Upper lobe of left lung (tissue), 6 donors: ENCODE data around the gene CACFD1. TPM values are rescaled to one million over a fixed set of nuclear protein-coding genes. Genes with fewer than 3 reads are reported as not detected.

Experiments
- ATAC-seq, 2 donors: fragments of 200-7000 bp; cut with Tn5 transposase; one replicate each; pipeline ENCODE4 v1.9.1; 2022; ENCODE audit warnings: mild to moderate bottlenecking in 2 of 2, moderate library complexity in 2 of 2; ENCODE audit not compliant: low FRiP score in 2 of 2
- DNase-seq, 2 donors: peaks; one replicate each; pipeline ENCODE4 v3.0.0-alpha.2; 2019 to 2020
- H3K27ac ChIP-seq, 4 donors: fragments of 200-600 bp; sonication (generic); one replicate each; pipeline ENCODE4 v1.5.1; 2016 to 2019
- H3K27me3 ChIP-seq, 4 donors: fragments of 200-600 bp; sonication (generic); one replicate each; pipeline ENCODE4 v1.5.1; 2017 to 2019
- H3K36me3 ChIP-seq, 4 donors: fragments of 200-600 bp; sonication (generic); one replicate each; pipeline ENCODE4 v1.5.1; 2016 to 2019
- H3K4me1 ChIP-seq, 4 donors: fragments of 200-600 bp; sonication (generic); one replicate each; pipeline ENCODE4 v1.5.1; 2018 to 2019
- H3K4me3 ChIP-seq, 4 donors: fragments of 200-600 bp; sonication (generic); one replicate each; pipeline ENCODE4 v1.5.1; 2017 to 2019; ENCODE audit warnings: mild to moderate bottlenecking in 2 of 4, moderate library complexity in 1 of 4
- H3K9me3 ChIP-seq, 4 donors: fragments of 200-600 bp; sonication (generic); one replicate each; pipeline ENCODE4 v1.5.1; 2018 to 2019
- EP300 ChIP-seq, 4 donors: sonication (generic); formaldehyde crosslinking; IDR thresholded peaks; one replicate each; pipeline ENCODE4 v1.5.1; 2017; ENCODE audit warnings: antibody characterized with exemption in 4 of 4, control low read depth in 2 of 4
- POLR2A ChIP-seq, 4 donors: fragments of 450-650 bp; IDR thresholded peaks; one replicate each; pipeline ENCODE4 v1.5.1; 2016 to 2017; ENCODE audit warnings: antibody characterized with exemption in 4 of 4, mild to moderate bottlenecking in 2 of 4
- POLR2AphosphoS5 ChIP-seq, 2 donors: sonication (generic); formaldehyde crosslinking; IDR thresholded peaks; one replicate each; pipeline ENCODE4 v1.5.1; 2017; ENCODE audit warnings: antibody characterized with exemption in 2 of 2
- WGBS, 2 donors: methylation state at CpG; one replicate each; pipeline ENCODE4 v1.1.5; 2017 to 2018; 5-methylcytosine and 5-hydroxymethylcytosine counted together
- total RNA-seq, 6 donors: library from RNA; depleted of rRNA in 4 of 6; stranded (reverse); fragments of >200 nt in 4 of 6; gene quantifications; one replicate each; pipeline versions ENCODE4 v1.1.0 to v1.2.1, GENCODE V29; 2016 to 2021
- TF ChIP-seq, protein P1 (sequence below), 6 experiments: fragments of 450-650 bp in 4 of 6; fragments of 200-600 bp in 2 of 6; sonication (generic) in 2 of 6; IDR thresholded peaks; one replicate each; pipeline ENCODE4 v1.5.1; 2016 to 2019; ENCODE audit warnings: antibody characterized with exemption in 6 of 6
- donor health status: DM: no; HTN: no; CAD: no; lungs with moderate emphysema.
- donor health status: DM: no; HTN: yes; CAD: no; lungs with severe emphysema.

CACFD1 gene
- total RNA-seq, 6 donors from 2014 or later: 31.1 to 52.8 (median 38.5) TPM

DNA sequence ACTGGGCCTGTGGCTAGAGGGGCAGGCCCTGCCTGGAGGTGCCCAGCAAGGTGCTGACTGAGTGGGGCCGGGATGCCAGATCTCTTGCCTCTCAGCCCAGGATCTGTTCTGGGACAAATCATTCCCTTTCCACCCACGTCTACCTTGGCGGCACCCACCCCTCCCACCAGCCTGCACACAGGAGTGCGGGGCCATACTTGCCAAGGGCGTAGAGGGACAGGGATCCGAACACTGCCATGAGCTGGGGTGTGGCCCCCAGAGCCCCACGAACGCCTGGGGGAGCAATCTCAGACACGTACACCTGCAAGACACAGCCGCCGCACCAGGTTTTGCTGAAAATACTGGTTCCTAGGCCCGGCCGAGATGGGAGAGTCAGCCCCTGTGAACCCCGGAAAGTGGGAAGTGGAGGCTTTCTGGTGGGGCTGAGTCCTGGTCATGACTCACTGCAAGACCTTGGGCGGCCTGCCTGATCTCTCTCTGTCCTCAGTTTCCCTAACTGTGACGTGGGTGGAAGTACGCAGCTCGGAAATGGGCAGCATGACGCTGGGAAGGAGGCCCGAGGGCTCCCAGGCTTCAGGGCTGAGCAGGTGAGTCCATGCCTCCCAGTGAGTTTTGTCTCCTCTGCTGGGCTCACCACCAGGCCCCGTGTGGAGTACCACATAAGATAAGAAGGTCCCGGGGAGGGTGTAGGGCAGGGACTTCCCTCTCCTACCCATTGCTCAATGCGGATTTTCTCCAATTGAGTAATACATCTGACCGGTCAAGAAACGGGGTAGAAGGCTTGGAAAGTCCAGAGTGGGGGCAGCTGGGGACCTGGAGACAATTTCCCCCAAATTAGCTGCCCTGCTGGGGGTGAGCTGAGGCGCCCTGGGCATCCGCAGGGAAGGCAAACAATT is 16.5 kb downstream of the CACFD1 start:
- Histone ChIP-seq H3K4me1 (peaks cover 22 to 47% (median 32%) of the 10 kb centered on the region in 4 donors), H3K36me3 (peaks cover 0 to 41% (median 19%) of the 10 kb centered on the region in 4 donors), H3K27me3 (peaks cover 0 to 3% (median 0%) of the 10 kb centered on the region in 4 donors), H3K4me3 (peak overlapping the region in 1 of 4 donors; percentile 6), H3K27ac (no peak overlapping the region), H3K9me3 (no peaks in the 10 kb centered on the region)
- WGBS, 2 donors: 76 to 82% methylated on average over 19 to 27 of the region's 27 CpGs
- TF ChIP-seq EP300 (IDR thresholded peaks at IDR 0.05): no peak
- no peak for TF ChIP-seq POLR2AphosphoS5 (IDR thresholded peaks at IDR 0.05)
- no peak for TF ChIP-seq POLR2A (IDR thresholded peaks at IDR 0.05)
- TF ChIP-seq, protein P1, sequence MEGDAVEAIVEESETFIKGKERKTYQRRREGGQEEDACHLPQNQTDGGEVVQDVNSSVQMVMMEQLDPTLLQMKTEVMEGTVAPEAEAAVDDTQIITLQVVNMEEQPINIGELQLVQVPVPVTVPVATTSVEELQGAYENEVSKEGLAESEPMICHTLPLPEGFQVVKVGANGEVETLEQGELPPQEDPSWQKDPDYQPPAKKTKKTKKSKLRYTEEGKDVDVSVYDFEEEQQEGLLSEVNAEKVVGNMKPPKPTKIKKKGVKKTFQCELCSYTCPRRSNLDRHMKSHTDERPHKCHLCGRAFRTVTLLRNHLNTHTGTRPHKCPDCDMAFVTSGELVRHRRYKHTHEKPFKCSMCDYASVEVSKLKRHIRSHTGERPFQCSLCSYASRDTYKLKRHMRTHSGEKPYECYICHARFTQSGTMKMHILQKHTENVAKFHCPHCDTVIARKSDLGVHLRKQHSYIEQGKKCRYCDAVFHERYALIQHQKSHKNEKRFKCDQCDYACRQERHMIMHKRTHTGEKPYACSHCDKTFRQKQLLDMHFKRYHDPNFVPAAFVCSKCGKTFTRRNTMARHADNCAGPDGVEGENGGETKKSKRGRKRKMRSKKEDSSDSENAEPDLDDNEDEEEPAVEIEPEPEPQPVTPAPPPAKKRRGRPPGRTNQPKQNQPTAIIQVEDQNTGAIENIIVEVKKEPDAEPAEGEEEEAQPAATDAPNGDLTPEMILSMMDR (IDR thresholded peaks at IDR 0.05): no peak
- no peak for ATAC-seq
- DNase-seq: peak in 1 of 2 donors; percentile 52

DNA sequence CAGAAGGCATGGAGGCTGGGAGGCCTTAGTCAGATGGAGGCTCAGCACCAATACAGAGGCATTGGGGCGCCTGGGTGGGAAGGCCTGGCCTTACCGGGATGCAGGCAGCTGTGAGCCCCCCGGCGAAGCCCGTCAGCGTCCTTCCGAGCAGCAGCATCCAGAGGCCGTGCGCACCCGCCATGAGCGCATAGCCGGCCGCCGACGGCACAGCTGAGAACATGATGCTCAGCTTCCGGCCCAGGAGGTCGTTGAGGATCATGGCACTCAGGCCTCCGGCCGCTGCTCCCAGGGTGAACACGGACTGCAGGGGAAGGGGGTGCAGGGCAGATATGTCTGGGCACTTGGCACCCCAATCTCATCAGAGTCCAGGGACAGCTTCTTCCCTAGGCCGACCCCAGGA is 17.2 kb downstream of the CACFD1 start:
- peaks cover 0 to 3% (median 0%) of the 10 kb centered on the region in 4 donors for H3K27me3 ChIP-seq
- H3K9me3 ChIP-seq: no peaks in the 10 kb centered on the region
- H3K4me1 ChIP-seq: peaks cover 22 to 45% (median 32%) of the 10 kb centered on the region in 4 donors
- DNase-seq: peak in 1 of 2 donors; percentile 81
- peak overlapping the region in 1 of 4 donors; percentile 79 for H3K4me3 ChIP-seq
- H3K36me3 ChIP-seq: peaks cover 0 to 36% (median 17%) of the 10 kb centered on the region in 4 donors
- ATAC-seq: no peak
- TF ChIP-seq, protein P1 (IDR thresholded peaks at IDR 0.05): no peak
- TF ChIP-seq POLR2A (IDR thresholded peaks at IDR 0.05): no peak
- TF ChIP-seq POLR2AphosphoS5 (IDR thresholded peaks at IDR 0.05): no peak
- no peak for TF ChIP-seq EP300 (IDR thresholded peaks at IDR 0.05)
- H3K27ac ChIP-seq: no peak overlapping the region
- 88 to 92% methylated on average over 5 to 13 of the region's 21 CpGs for WGBS, 2 donors

DNA sequence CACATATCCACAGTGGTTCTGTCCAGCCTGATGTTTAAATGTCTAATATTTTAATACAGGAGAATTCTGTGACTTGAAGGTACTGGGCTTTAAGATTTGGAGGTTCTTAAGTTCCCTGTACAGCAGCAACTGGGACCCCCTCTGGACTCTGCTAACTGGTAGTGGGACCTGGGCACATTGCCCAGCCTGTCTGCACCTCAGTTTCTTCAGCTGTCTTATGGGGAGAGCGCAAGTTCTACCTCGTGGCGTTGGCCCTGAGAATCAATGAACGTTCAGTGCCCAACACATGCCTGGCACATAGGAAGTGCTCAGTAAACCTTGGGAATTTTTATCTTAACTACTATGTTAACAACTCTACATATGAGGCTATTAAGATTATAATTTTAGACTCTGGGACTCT is 17.7 kb downstream of the CACFD1 start:
- H3K4me3 ChIP-seq: peak overlapping the region in 1 of 4 donors; percentile 79

DNA sequence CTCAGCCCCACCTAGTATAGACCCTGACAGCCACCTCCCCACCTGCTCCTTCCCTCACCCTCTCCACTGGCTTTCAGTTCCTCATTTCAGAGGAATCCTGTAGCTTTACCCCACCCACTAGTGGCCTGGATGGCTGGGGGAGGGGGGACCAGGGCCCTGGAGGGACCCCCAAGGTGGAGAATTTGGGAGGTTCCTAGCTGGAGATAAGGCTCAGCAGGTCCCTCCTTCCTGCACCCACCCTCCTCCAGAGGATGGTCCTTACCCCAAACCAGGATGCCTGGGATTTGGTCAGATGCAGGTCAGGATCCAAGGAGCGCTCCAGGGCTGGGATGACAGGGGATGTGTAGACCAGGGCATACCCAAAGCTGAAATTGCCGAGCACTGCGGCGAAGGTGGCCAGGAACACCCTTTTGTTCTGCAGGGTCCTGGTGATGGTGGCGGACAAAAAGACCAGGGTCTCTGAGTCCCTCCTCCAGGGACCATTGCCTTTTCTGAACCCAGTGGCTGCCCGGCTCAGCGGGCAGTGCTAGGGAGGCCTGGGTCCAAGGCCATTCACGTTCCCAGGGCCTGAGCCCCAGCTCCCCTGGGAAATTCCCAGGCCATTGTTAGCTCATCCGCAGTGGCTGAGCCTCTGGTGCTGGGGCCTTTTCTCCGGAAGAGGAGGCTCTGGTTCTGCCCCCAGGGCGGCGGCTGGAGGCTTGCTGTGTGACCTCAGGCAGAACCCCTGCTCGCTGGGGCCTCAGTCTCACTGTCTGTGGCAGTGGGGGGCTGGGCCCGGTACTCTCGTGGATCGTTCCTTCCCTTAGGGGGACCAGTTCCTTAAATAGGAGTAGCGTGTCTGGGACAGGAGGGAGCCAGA is 18.4 kb downstream of the CACFD1 start:
- Histone ChIP-seq H3K36me3 (peaks cover 0 to 31% (median 11%) of the 10 kb centered on the region in 4 donors), H3K27ac (peak overlapping the region; percentile 81 to 91 (median 87)), H3K27me3 (peaks cover 0 to 3% (median 0%) of the 10 kb centered on the region in 4 donors), H3K9me3 (no peaks in the 10 kb centered on the region), H3K4me1 (peaks cover 22 to 45% (median 32%) of the 10 kb centered on the region in 4 donors), H3K4me3 (peak overlapping the region; percentile 57 to 79 (median 64))
- no peak for TF ChIP-seq EP300 (IDR thresholded peaks at IDR 0.05)
- TF ChIP-seq, protein P1 (IDR thresholded peaks at IDR 0.05): no peak
- TF ChIP-seq POLR2A (IDR thresholded peaks at IDR 0.05): no peak
- no peak for TF ChIP-seq POLR2AphosphoS5 (IDR thresholded peaks at IDR 0.05)
- no peak for DNase-seq
- ATAC-seq: peak; percentile 1 to 27
- WGBS, 2 donors: 40 to 52% methylated on average over 11 to 17 of the region's 17 CpGs

More for the DNA sequence above, 17.7 kb downstream of the CACFD1 start:
- Histone ChIP-seq H3K9me3 (no peaks in the 10 kb centered on the region), H3K27ac (peak overlapping the region in 1 of 4 donors; percentile 89), H3K4me1 (peaks cover 22 to 45% (median 32%) of the 10 kb centered on the region in 4 donors), H3K36me3 (peaks cover 0 to 32% (median 15%) of the 10 kb centered on the region in 4 donors), H3K27me3 (peaks cover 0 to 3% (median 0%) of the 10 kb centered on the region in 4 donors)
- WGBS, 2 donors: 87 to 98% methylated on average over 4 of the region's 4 CpGs
- DNase-seq: no peak
- no peak for TF ChIP-seq EP300 (IDR thresholded peaks at IDR 0.05)
- TF ChIP-seq POLR2A (IDR thresholded peaks at IDR 0.05): no peak
- TF ChIP-seq, protein P1 (IDR thresholded peaks at IDR 0.05): no peak
- no peak for TF ChIP-seq POLR2AphosphoS5 (IDR thresholded peaks at IDR 0.05)
- ATAC-seq: no peak
